HG02852 (cell line): ENCODE data around the gene GLB1L.
"Not testable (repeated sequence)": the region's sequence is repeated elsewhere in the genome, so short reads cannot be mapped to it uniquely, and the experiment has no call there.

Experiments used
- ATAC-seq: cut with Tn5 transposase; IDR thresholded peaks from one replicate; pipeline ENCODE4 v1.9.1; 2021; ENCODE audit warnings: mild to moderate bottlenecking, moderate library complexity; ENCODE audit not compliant: unreplicated experiment

GLB1L gene

DNA sequence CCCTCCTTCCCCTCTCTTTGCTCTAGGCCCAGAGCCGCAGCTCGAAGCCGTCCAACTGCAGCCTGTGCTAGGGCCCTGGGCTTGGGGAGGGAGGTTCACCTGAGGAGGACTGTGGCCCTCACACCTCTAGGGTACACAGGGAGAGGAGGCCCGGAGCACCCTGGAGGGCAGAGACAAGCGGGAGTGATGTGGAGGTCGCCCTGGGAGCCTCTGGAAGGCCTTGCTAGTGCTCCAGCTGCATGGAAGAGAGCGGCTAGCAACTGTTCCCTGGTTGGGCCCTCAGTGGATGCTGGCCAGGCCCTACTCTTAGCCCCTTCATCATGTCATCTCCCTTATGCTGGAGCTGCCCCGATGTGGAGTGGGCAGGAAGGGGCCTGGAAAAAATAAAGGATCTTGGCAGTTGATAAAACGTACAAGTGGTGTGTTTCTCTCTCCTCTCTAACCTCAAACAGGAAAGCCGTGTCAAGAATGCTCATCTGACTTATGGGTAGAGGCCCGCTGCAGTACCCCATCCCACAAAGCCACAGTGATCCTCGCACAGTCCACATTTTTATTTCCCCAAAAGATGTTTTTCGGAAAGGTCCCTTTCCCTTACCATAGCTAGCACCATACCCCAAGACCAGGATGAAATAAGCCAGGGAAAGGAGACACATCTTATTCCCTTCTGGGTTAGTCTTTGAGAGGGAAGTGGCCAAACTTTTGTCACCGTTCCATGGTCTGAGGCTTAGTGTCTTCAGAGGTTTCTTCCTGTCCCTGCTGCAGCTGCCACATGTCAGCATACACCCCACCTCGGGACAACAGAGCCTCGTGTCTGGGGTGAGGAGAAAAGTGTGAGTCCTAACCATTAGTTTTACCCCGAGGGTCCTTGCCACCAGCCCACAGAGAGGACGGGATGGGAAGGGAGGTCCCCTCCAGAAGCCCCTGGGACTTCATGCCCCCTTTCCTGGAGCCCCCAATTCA is 35.7 kb downstream of the GLB1L start:
- no peak for ATAC-seq

DNA sequence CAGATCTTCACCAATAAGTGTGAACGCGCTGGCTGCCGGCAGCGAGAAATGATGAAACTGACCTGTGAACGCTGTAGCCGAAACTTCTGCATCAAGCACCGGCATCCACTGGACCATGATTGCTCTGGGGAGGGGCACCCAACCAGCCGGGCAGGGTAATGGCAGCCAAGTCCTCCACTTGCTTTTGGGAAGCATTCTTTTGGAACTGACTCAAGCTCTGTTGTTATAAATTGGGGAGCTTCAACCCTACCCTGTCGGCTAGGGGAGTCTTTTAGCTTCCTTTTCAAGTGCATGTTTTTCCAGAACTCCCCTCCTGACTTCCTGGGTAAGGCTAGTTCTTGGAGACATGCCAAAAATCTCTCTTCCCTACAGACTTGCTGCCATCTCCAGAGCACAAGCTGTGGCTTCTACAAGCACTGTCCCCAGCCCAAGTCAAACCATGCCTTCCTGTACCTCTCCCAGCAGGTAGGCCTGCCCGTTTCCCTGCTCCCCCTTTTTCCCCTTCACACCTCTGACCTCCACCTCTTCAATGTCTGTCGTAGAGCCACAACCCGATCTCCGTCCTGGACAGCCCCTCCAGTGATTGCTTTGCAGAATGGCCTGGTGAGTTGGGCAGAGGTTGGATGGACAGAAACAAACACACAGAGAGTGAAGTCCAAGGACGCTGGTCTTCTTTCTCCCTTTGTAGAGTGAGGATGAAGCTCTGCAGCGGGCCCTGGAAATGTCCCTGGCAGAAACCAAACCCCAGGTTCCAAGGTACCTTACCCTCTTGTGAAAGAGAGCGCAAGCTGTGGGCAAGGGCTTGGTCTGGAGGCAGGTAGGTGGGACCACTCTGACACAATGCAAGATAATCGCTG is 37.1 kb downstream of the GLB1L start:
- no peak for ATAC-seq

DNA sequence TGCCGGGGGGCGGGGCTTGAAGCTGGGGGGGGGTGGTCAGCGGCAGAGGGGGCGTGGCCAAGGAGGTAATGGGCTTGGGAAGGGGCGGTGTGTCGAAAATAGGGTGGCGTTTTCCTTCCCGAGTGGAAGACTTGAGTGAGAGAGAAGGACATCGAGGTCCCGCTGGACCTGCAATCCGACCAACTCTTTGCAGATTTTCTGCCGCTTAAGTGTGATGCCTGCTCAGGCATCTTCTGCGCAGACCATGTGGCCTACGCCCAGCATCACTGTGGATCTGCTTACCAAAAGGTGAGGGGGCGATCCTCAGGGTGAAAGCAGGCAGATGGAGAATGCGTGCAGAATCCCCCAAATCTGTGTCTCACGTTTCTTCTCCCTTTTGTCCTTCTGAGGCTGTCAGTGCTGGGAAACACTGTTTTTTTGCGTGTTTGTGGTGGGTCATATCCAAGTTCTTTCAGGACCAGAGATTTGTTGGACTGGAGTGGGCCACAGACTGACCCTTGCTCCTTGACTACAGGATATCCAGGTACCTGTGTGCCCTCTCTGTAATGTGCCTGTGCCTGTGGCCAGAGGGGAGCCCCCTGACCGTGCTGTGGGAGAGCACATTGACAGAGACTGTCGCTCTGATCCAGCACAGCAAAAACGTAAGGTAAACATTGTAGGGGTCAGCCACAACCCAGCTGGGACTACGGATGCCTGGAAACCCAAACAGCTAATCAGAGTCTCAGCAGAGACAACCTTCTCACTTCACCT is 37.9 kb downstream of the GLB1L start:
- ATAC-seq: no peak

DNA sequence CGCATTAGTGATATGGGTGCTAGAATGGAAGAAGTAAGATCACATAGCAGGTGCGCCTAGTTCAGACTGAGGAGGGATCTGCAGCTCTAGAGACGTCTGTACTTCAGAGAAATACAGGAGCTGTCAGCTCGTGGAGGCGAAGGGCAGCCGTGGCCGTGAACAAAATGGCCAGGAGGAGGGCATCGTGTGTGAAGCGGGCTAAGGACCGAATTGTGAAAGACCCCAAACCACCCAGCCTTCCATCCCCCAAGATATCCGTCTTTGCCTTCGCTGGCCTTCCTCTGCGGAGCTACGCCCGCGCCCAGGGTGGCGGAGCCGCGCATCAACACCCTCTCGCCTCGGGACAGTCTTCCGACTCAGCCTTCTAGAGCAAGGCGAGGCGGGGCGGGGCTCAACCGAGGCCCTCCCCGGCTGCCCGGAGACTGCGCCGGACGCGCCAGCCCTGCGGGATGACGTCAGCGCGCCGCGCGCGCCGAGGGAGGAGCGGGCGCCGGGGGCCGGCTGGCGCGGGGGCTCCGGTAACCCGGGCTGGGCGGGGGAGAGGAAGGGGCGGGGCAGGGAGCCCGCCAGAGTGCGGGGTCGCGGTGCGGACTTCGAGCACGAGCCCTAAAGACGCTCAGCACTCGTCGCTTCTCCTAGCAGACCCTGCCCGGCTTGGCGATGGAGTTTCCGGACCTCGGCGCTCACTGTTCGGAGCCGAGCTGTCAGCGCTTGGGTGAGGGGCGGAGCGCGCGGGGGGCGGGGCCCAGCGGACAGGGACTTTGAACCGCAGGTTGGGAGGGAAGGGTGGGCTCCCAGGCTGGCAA is 38.7 kb downstream of the GLB1L start, which contains the start of gene ZFAND2B:
Gene ZFAND2B, plus strand, starts transcription at position 455 of the 806 bp plus-strand sequence. Its CDS starts 206 bp downstream, at position 661.
- ATAC-seq: peak; percentile 97

DNA sequence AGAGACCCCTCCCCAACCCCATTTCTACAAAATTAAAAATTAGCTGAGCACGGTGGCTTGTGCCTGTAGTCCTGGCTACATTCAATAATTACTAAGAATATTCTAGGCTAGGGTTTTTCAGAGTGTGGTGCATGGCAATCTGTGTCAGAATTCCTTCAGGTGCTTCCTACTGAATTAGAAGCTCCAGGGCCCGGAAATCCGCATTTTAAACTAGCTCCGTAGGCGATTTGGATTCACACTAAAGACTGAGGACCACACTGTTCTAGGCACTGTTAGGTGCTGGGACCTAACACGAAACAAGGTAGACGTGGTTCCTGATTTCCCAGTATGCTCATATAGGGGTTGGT is 39.3 kb downstream of the GLB1L start:
- ATAC-seq: no peak

DNA sequence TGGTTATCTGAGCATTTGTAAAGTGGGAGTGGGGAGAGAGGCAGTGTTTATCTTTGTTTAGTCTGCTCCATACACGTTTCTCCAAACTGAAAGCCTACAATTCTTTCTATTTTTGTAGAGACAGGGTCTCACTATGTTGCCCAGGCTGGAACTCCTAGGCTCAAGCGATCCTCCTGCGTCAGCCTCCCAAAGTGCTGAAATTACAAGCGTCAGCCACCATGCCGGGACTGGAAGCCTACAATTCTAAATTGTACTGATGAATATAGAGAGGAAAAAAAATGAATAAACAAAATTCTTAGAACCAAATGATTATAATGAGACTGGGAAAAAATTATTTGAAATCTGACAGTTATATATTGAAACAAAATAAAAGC is 40.1 kb downstream of the GLB1L start:
- no peak for ATAC-seq

DNA sequence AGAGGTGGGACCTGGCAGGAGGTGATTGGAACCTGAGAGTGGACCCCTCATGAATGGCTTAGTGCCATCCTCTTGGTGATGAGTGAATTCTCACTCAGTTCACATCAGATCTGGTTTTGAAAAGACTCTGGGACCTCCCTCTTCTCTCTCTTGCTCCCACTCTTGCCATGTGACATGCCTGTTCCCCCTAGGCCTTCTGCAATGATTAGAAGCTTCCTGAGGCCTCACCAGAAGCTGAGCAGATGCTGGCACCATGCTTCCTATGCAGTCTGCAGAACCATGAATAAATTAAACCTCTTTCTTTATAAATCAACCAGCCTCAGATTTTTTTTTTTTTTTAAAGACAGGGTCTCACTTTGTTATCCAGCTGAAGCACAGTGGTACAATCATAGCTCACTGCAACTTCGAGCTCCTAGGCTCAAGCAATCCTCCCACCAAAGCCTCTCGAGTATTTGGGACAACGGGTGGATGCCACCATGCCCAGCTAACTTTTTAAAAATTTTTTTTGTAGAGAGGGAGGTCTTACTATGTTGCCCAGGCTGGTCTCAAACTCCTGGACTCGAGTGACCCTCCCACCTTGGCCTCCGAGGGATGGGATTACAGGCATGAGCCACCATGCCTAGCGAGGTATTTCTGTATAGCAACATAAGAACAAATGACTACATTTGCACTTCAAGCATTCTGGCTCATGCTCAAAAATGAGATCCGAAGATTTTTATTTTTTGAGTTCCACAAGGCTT is 40.6 kb downstream of the GLB1L start:
- ATAC-seq: no peak

DNA sequence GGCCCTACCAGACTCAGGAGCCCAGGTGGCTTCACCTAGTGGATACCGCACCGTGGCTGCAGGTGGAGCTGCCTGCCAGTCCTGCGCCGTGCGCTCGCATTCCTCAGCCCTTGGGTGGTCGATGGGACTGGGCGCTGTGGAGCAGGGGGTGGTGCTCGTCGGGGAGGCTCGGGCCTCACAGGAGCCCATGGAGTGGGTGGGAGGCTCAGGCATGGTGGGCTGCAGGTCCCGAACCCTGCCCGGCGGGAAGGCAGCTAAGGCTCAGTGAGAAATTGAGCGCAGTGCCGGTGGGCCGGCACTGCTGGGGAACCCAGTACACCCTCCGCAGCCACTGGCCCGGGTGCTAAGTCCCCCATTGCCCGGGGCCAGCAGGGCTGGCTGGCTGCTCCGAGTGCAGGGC is 43.9 kb downstream of the GLB1L start:
- not testable (repeated sequence) for ATAC-seq

DNA sequence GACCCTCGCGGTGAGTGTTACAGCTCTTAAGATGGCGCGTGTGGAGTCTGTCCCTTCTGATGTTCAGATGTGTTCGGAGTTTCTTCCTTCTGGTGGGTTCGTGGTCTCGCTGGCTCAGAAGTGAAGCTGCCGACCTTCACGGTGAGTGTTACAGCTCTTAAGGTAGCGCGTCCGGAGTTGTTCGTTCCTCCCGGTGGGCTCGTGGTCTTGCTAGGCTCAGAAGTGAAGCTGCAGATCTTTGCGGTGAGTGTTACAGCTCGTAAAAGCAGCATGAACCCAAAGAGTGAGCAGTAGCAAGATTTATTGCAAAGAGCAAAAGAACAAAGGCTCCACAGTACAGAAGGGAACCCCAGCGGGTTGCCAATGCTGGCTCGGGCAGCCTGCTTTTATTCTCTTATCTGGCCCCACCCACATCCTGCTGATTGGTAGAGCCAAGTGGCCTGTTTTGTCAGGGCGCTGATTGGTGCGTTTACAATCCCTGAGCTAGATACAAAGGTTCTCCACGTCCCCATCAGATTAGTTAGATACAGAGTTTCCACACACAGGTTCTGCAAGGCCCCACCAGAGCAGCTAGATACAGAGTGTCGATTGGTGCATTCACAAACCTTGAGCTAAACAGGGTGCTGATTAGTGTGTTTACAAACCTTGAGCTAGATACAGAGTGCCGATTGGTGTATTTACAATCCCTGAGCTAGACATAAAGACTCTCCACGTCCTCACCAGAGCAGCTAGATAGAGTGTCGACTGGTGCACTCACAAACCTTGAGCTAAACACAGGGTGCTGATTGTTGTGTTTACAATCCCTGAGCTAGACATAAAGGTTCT is 44.5 kb downstream of the GLB1L start:
- ATAC-seq: not testable (repeated sequence)

DNA sequence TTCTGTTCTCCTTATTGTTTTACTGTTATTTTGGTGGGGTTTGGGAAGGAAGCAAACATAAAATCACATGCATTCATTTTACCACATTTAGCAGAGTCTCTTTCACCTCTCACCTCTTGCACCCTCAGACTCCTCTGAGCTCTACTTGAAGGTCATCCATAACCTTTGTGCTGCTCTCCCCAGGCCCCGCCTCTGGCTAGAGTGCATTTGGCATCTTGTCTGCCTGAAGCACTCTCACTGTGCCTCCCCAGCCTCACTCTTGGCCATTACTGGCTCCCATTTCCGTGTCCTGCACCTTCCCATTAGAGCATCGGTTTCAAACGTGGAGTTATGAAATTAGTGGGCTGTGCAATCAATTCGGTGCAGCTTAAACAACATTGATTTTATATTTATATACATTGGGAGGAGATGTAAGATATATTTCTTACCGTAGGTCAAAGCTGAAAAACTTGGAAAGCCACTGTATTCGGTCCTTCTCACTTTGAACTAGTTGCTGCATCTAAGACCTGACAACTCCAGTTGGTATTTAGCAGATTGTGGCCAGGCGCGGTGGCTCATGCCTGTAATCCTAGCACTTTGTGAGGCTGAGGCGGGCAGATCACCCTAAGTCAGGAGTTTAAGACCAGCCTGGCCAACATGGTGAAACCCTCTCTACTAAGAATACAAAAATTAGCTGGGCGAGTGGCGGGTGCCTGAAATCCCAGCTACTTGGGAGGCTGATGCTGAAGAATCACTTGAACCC is 45.6 kb downstream of the GLB1L start:
- no peak for ATAC-seq

DNA sequence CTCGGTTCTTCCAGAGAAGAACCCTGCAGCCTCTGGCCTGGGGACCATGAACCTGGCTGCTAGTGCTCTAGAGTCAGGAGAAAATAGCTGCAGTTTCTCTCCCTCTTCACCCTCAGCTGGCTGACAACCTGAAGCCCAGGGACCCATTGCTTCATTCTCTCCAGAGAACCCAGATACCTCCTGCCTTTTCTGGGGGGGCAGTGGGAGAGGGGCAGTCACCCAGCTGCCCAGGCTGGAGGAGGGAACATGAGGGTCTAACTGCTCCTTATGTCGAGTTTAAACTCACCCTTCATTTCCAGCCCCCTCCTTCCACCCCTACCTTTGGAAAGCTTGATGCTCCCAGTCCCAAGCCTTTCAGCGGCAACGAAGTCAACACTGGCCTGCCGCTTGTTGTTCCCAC is 46.3 kb downstream of the GLB1L start:
- ATAC-seq: no peak

DNA sequence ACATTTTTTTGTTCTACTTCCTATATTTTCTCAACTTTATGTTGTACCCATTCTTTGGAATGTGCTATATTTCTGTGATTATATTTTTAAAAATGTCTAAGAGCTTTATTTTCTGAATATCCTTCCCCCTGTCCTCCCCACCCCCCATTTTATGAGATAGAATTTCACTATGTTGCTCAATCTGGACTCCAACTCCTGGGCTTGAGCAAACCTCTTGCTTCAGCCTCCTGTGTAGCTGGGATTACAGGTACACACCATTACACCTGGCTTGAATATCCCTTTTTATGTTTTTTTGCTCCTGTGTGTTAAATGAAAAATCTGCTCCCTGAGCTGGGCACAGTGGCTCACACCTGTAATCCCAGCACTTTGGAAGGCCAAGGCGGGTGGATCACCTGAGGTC is 47.9 kb downstream of the GLB1L start:
- ATAC-seq: no peak

DNA sequence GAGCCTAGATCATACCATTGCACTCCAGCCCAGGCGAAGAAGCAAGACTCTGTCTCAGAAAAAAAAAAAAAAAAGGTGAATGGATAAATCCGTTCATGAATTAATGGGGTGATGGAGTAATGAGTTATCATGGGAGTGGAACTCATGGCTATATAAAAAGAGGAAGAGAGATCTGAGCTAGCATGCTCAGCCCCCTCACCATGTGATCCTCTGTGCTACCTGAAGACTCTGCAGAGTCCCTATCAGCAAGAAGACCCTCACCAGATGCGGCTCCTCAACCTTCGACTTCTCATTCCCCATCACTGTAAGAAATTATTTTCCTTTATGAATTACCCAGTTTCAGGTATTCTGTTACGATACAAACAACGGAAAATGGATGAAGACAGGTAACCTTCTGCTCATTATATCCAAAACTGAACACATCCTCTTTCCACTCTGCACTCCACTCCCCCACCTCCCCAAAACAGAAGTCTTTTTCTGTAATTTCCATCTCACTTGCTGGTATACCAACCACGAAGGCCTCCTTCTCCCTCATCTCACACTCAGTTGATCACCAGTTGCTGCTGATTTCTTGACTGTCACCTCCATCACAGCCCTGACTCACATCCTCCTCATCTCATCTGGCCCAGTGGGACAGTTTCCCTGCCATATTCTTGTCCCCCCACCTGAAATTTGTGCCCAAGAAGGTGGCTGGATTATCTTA is 58.3 kb downstream of the GLB1L start:
- ATAC-seq: no peak
